Subcutaneous adipose tissue (tissue), 4 donors: ENCODE results near the gene TIMM17A. TPM values are rescaled to one million over a fixed set of nuclear protein-coding genes. Genes with fewer than 3 reads are reported as not detected.

ENCODE experiments used
- CTCF ChIP-seq: fragments of 450-650 bp; IDR thresholded peaks from one replicate; pipeline ENCODE4 v1.5.1; 2016; ENCODE audit warnings: low read depth, mild to moderate bottlenecking, control low read depth, antibody characterized with exemption, moderate library complexity
- total RNA-seq, 4 donors: library from RNA; depleted of rRNA; stranded (reverse); fragments of >200 nt; gene quantifications; one replicate each; pipeline ENCODE4 v1.1.0, GENCODE V29; 2016

Gene TIMM17A
- total RNA-seq, 4 donors from 2014 or later = 24.6 to 67.5 (median 26.2) TPM

GRCh38 chr1:201916649-201917249, 38.6 kb upstream of the TIMM17A start:
- TF ChIP-seq CTCF = no peak

GRCh38 chr1:201917362-201918033, 37.8 kb upstream of the TIMM17A start:
- no peak for TF ChIP-seq CTCF

GRCh38 chr1:201918343-201918742, 37.0 kb upstream of the TIMM17A start:
- TF ChIP-seq CTCF = no peak

GRCh38 chr1:201921952-201922558, 33.2 kb upstream of the TIMM17A start:
- TF ChIP-seq CTCF = no peak

GRCh38 chr1:201925301-201925567, 30.1 kb upstream of the TIMM17A start:
- TF ChIP-seq CTCF = no peak

GRCh38 chr1:201925981-201926645, 29.2 kb upstream of the TIMM17A start:
- TF ChIP-seq CTCF = no peak

GRCh38 chr1:201928266-201928665, 27.0 kb upstream of the TIMM17A start:
- TF ChIP-seq CTCF = no peak
